ENCODE results near the gene CX3CR1. TPM values are rescaled to one million over a fixed set of nuclear protein-coding genes. Genes with fewer than 3 reads are reported as not detected.
"Not testable (repeated sequence)": the region's sequence is repeated elsewhere in the genome, so short reads cannot be mapped to it uniquely, and the experiment has no call there.

The CX3CR1 gene
- total RNA-seq, 4 donors from 2014 or later, result not detected

DNA sequence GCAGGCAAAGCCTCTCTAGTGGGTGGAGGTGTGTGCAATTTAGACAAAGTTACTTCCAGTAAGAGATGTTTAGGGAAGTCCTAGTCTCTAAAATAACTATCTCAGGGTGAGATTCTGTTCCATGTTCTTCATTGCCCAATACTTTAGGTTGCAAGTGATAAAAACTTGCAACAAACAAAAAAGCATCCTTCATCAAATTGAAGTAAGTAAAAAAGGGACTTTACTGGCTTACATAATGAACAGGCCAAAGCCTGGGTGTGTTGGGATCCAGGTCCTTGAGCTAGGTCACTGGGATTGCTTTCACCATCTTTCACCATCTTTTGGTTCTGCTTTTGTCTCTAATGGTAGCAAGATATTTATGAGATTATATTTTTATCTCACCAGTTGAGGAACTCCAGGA lies 38.3 kb downstream of the CX3CR1 start:
- Histone ChIP-seq H3K36me3 (no peaks in the 10 kb centered on the region), H3K4me3 (no peak overlapping the region), H3K9me3 (no peaks in the 10 kb centered on the region), H3K27ac (no peak overlapping the region), H3K27me3 (no peaks in the 10 kb centered on the region), H3K4me1 (no peaks in the 10 kb centered on the region)
- DNase-seq, result no peak
- TF ChIP-seq CTCF (IDR thresholded peaks at IDR 0.05), result no peak

GRCh38 chr3:39237027-39237426 lies 42.8 kb downstream of the CX3CR1 start:
- Histone ChIP-seq H3K36me3 (no peaks in the 10 kb centered on the region), H3K4me1 (no peaks in the 10 kb centered on the region), H3K9me3 (no peaks in the 10 kb centered on the region), H3K27ac (no peak overlapping the region), H3K27me3 (no peaks in the 10 kb centered on the region), H3K4me3 (no peak overlapping the region)
- no peak for DNase-seq
- TF ChIP-seq POLR2A (IDR thresholded peaks at IDR 0.05) (no peak), CTCF (IDR thresholded peaks at IDR 0.05) (no peak)

- DNase-seq, result no peak
- H3K4me1 ChIP-seq, result no peaks in the 10 kb centered on the region
- H3K36me3 ChIP-seq, result no peaks in the 10 kb centered on the region
- H3K27me3 ChIP-seq, result no peaks in the 10 kb centered on the region
- no peaks in the 10 kb centered on the region for H3K9me3 ChIP-seq
- no peak overlapping the region for H3K27ac ChIP-seq
- TF ChIP-seq POLR2A (IDR thresholded peaks at IDR 0.05) (no peak), CTCF (IDR thresholded peaks at IDR 0.05) (no peak)
- no peak overlapping the region for H3K4me3 ChIP-seq
These were observed 45.2 kb downstream of the CX3CR1 start for GRCh38 chr3:39234651-39235050.

DNA sequence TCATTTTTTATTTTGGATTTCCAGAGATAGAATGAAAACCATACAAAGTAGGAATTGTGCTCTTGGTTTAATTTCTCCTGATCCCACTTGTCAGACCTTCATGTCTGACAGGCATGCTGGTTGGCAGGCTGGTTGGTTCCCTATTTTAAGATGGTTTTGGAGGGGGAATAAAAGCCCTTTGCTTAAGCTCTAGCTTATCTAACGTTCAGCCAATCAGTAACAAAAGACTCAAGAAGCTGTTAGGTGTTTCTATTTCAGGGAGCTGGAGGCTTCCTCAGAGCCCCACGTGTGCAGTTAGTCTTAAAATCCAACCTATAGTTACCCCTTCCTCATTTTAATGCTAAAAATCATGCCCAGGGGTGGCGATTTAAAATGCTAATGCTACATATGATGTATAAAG lies 47.0 kb downstream of the CX3CR1 start:
- H3K4me1 ChIP-seq, result no peaks in the 10 kb centered on the region
- TF ChIP-seq CTCF (IDR thresholded peaks at IDR 0.05) (no peak), POLR2A (IDR thresholded peaks at IDR 0.05) (no peak)
- H3K4me3 ChIP-seq, result no peak overlapping the region
- H3K36me3 ChIP-seq, result no peaks in the 10 kb centered on the region
- H3K27me3 ChIP-seq, result no peaks in the 10 kb centered on the region
- no peak for DNase-seq
- H3K9me3 ChIP-seq, result no peaks in the 10 kb centered on the region
- no peak overlapping the region for H3K27ac ChIP-seq

DNA sequence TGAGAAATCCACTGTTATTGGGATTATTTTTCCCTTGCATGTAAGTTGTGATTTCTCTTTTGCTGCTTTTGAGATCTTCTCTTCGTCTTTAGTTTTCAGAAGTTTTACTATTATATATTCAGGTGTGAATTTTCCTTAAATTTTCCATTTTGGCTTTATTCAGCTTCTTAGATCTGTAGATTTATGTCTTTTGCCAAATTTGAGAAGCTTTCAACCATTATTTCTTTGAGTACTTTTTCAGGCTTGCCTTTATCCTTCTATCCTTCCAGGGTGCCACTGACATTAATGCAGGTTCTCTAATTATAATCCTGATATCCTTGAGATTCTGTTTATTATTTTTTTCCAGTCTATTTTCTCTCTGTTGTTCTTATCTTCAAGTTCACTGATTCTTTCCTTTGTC lies 49.4 kb downstream of the CX3CR1 start:
- no peak for DNase-seq
- no peak overlapping the region for H3K4me3 ChIP-seq
- H3K27me3 ChIP-seq, result no peaks in the 10 kb centered on the region
- no peak for TF ChIP-seq POLR2A (IDR thresholded peaks at IDR 0.05)
- no peak for TF ChIP-seq CTCF (IDR thresholded peaks at IDR 0.05)
- H3K36me3 ChIP-seq, result no peaks in the 10 kb centered on the region
- H3K27ac ChIP-seq, result no peak overlapping the region
- H3K4me1 ChIP-seq, result no peaks in the 10 kb centered on the region
- H3K9me3 ChIP-seq, result no peaks in the 10 kb centered on the region

DNA sequence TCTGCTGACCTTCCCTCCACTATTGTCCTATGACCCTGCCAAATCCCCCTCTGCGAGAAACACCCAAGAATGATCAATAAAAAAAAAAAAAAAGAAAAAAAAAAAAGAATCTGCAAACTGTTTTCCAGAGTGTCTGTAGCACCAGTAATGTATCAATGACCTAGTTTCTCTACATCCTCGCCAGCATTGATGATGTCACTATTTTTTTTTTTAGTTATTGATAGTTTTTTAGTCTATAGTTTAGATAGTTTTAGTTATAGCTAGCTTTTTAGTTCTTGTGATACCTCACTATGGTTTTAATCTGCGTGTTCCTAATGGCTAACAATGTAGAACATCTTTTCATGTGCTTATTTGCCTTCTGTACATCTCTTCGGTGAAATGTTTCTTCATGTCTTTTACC lies 51.3 kb downstream of the CX3CR1 start:
- DNase-seq, result no peak
- TF ChIP-seq CTCF (IDR thresholded peaks at IDR 0.05), result no peak
- no peak for TF ChIP-seq POLR2A (IDR thresholded peaks at IDR 0.05)
- Histone ChIP-seq H3K9me3 (no peaks in the 10 kb centered on the region), H3K36me3 (no peaks in the 10 kb centered on the region), H3K4me1 (no peaks in the 10 kb centered on the region), H3K4me3 (no peak overlapping the region), H3K27me3 (no peaks in the 10 kb centered on the region), H3K27ac (no peak overlapping the region)

GRCh38 chr3:39227596-39227995 lies 52.2 kb downstream of the CX3CR1 start:
- not testable (repeated sequence) for H3K9me3 ChIP-seq, H3K27ac ChIP-seq

More at GRCh38 chr3:39227596-39227995, 52.2 kb downstream of the CX3CR1 start:
- not testable (repeated sequence) for DNase-seq, H3K4me3 ChIP-seq, H3K36me3 ChIP-seq, H3K4me1 ChIP-seq, H3K27me3 ChIP-seq

Data from Peyer's patch (tissue), 4 donors.